ENCODE results near the gene SHQ1.

- TF ChIP-seq ZFP3 (tag by site-specific recombination; IDR thresholded peaks at IDR 0.05; ENCODE audit: low read depth) (no peak), ZFHX2 (tag by site-specific recombination; conservative IDR thresholded peaks at IDR 0.05) (no peak), ZNF10 (tag by site-specific recombination; IDR thresholded peaks at IDR 0.05) (no peak), ZNF561 (tag by site-specific recombination; IDR thresholded peaks at IDR 0.05; ENCODE audit: borderline replicate concordance) (no peak), CTCF (tag by site-specific recombination; IDR thresholded peaks at IDR 0.05) (no peak), ZNF510 (tag by site-specific recombination; IDR thresholded peaks at IDR 0.05; ENCODE audit: insufficient replicate concordance) (no peak), ZNF274 (IDR thresholded peaks at IDR 0.05; ENCODE audit: low read length) (no peak), ZNF274 (tag by site-specific recombination; IDR thresholded peaks at IDR 0.05; ENCODE audit: borderline replicate concordance) (no peak)
Measured at GRCh38 chr3:72702997-72703396, 145.2 kb downstream of the SHQ1 start.

Measured in HEK293 (cell line).